ELR (cell line): ENCODE data around the gene RAB10.
"Not testable (repeated sequence)": the region's sequence is repeated elsewhere in the genome, so short reads cannot be mapped to it uniquely, and the experiment has no call there.

Experiments used
- DNase-seq: peaks from one replicate; pipeline ENCODE4 v3.0.0-alpha.2; 2015; ENCODE audit warnings: low read depth

RAB10 gene

GRCh38 chr2:26033818-26034636 lies at the start of gene RAB10:
Gene RAB10 (plus strand): TSS chr2:26034084. CDS start chr2:26034609, 525 bp downstream.
- DNase-seq = peak; percentile 97

GRCh38 chr2:25988134-25988533 lies 45.8 kb upstream of the RAB10 start:
- no peak for DNase-seq

GRCh38 chr2:25989154-25989553 lies 44.7 kb upstream of the RAB10 start:
- DNase-seq = no peak

GRCh38 chr2:25991965-25992364 lies 41.9 kb upstream of the RAB10 start:
- no peak for DNase-seq

GRCh38 chr2:25992556-25992955 lies 41.3 kb upstream of the RAB10 start:
- no peak for DNase-seq

- no peak for DNase-seq
Observed at GRCh38 chr2:25993049-25993448, 40.8 kb upstream of the RAB10 start.

GRCh38 chr2:25994509-25994908 lies 39.4 kb upstream of the RAB10 start:
- DNase-seq = no peak

- no peak for DNase-seq
Observed at GRCh38 chr2:25996844-25997243, 37.0 kb upstream of the RAB10 start.

- not testable (repeated sequence) for DNase-seq
Observed at GRCh38 chr2:25998816-25999383, 35.0 kb upstream of the RAB10 start.

GRCh38 chr2:25999406-25999805 lies 34.5 kb upstream of the RAB10 start:
- not testable (repeated sequence) for DNase-seq

GRCh38 chr2:26000561-26001082 lies 33.3 kb upstream of the RAB10 start:
- no peak for DNase-seq

- no peak for DNase-seq
Observed at GRCh38 chr2:26001743-26002351, 32.0 kb upstream of the RAB10 start.

GRCh38 chr2:26002632-26003310 lies 31.1 kb upstream of the RAB10 start:
- DNase-seq = no peak

- no peak for DNase-seq
Observed at GRCh38 chr2:26008095-26008494, 25.8 kb upstream of the RAB10 start.

- DNase-seq = peak; percentile 78
Observed at GRCh38 chr2:26008851-26009566, 24.9 kb upstream of the RAB10 start.

- DNase-seq = no peak
Observed at GRCh38 chr2:26009567-26009963, 24.3 kb upstream of the RAB10 start.

- DNase-seq = no peak
Observed at GRCh38 chr2:26010943-26011342, 22.9 kb upstream of the RAB10 start.

GRCh38 chr2:26011609-26011989 lies 22.3 kb upstream of the RAB10 start:
- DNase-seq = no peak

GRCh38 chr2:26011990-26012856 lies 21.7 kb upstream of the RAB10 start:
- peak; percentile 88 for DNase-seq

- no peak for DNase-seq
Observed at GRCh38 chr2:26013668-26014067, 20.2 kb upstream of the RAB10 start.
